IMR-90 (cell line): Measurements from ENCODE around the gene C1QTNF1. TPM values are rescaled to one million over a fixed set of nuclear protein-coding genes. Genes with fewer than 3 reads are reported as not detected.

ENCODE experiments used
- ATAC-seq: fragments of 200-7000 bp; cut with Tn5 transposase; 2 replicates; pipeline ENCODE4 v1.9.1; 2020; ENCODE audit warnings: low read depth, mild to moderate bottlenecking, moderate library complexity
- BruUV-seq: library from RNA; stranded (reverse); fragments of 400-500 nt; replicated peaks from 2 replicates; lab custom pipeline; 2021; lab: Mats Ljungman, UMichigan
- CTCF ChIA-PET: fragments of 300-600 bp; formaldehyde crosslinking; extraction: SDS; loops from one replicate; lab custom pipeline; 2021; ENCODE audit warnings: antibody characterized with exemption; lab: Yijun Ruan, JAX
- POLR2A ChIA-PET: fragments of 300-600 bp; sonication (Branson Sonifier 250); formaldehyde crosslinking; loops from one replicate; lab custom pipeline; 2022; ENCODE audit warnings: antibody characterized with exemption; ENCODE audit not compliant: unreplicated experiment; lab: Charles Lee
- DNase-seq: peaks from one replicate; pipeline ENCODE4 v3.0.0; 2013
- H2AFZ ChIP-seq: replicated peaks from 2 replicates; pipeline ENCODE3; 2013; ENCODE audit warnings: low read length, mild to moderate bottlenecking; ENCODE audit not compliant: poor library complexity
- H2AK5ac ChIP-seq: 2 replicates; pipeline ENCODE4 v1.6.1; 2013; ENCODE audit warnings: low read depth, low read length, inconsistent platforms
- H2AK9ac ChIP-seq: replicated peaks from 2 replicates; pipeline ENCODE3; 2013; ENCODE audit warnings: mild to moderate bottlenecking, low read depth, low read length, moderate library complexity; ENCODE audit not compliant: poor library complexity
- H2BK120ac ChIP-seq: 2 replicates; pipeline ENCODE4 v1.6.1; 2013; ENCODE audit warnings: low read depth, low read length, inconsistent platforms
- H2BK15ac ChIP-seq: 3 replicates; pipeline ENCODE4 v1.6.1; 2013; ENCODE audit warnings: low read depth, low read length, inconsistent platforms
- H2BK20ac ChIP-seq: 2 replicates; pipeline ENCODE4 v1.6.1; 2013; ENCODE audit warnings: low read depth, mild to moderate bottlenecking, inconsistent platforms, low read length, moderate library complexity
- H2BK5ac ChIP-seq: 2 replicates; pipeline ENCODE4 v1.6.1; 2013; ENCODE audit warnings: mild to moderate bottlenecking, low read depth, low read length, inconsistent platforms; ENCODE audit not compliant: poor library complexity, severe bottlenecking
- H3K14ac ChIP-seq: replicated peaks from 2 replicates; pipeline ENCODE4 v1.6.1; 2013; ENCODE audit warnings: low read depth, low read length, inconsistent platforms
- H3K18ac ChIP-seq: 2 replicates; pipeline ENCODE4 v1.6.1; 2013; ENCODE audit warnings: low read depth, low read length, control low read depth
- H3K23ac ChIP-seq: 2 replicates; pipeline ENCODE4 v1.6.1; 2013; ENCODE audit warnings: low read depth, low read length, inconsistent platforms
- H3K27ac ChIP-seq: 2 replicates; pipeline ENCODE4 v1.5.1; 2013; ENCODE audit warnings: mild to moderate bottlenecking, control low read depth, low read length; ENCODE audit not compliant: insufficient read depth
- H3K27me3 ChIP-seq: 2 replicates; pipeline ENCODE4 v1.6.1; 2013; ENCODE audit warnings: low read length; ENCODE audit not compliant: control insufficient read depth, insufficient read depth
- H3K36me3 ChIP-seq: 2 replicates; pipeline ENCODE4 v1.6.1; 2013; ENCODE audit warnings: low read length, mixed read lengths; ENCODE audit not compliant: control insufficient read depth, insufficient read depth
- H3K4ac ChIP-seq: 2 replicates; pipeline ENCODE4 v1.6.1; 2013; ENCODE audit warnings: low read depth, low read length, inconsistent platforms
- H3K4me1 ChIP-seq: 2 replicates; pipeline ENCODE4 v1.6.1; 2013; ENCODE audit warnings: low read length, mixed read lengths; ENCODE audit not compliant: control insufficient read depth, insufficient read depth
- H3K4me2 ChIP-seq: 2 replicates; pipeline ENCODE4 v1.6.1; 2013; ENCODE audit warnings: low read depth, mild to moderate bottlenecking, control low read depth, low read length, moderate library complexity
- H3K4me3 ChIP-seq: 2 replicates; pipeline ENCODE4 v1.5.1; 2013; ENCODE audit warnings: low read depth, mild to moderate bottlenecking, control low read depth, low read length, moderate library complexity; ENCODE audit not compliant: insufficient read depth
- H3K56ac ChIP-seq: 2 replicates; pipeline ENCODE4 v1.6.1; 2013; ENCODE audit warnings: low read length, inconsistent platforms; ENCODE audit not compliant: insufficient read depth; ENCODE audit errors: extremely low read depth
- H3K79me1 ChIP-seq, 2 experiments: 2 replicates each; pipeline ENCODE4 v1.6.1; 2013; ENCODE audit warnings: low read length in 2 of 2, inconsistent platforms in 1 of 2, low read depth in 1 of 2
- H3K9ac ChIP-seq: 2 replicates; pipeline ENCODE4 v1.6.1; 2013; ENCODE audit warnings: low read depth, low read length, control low read depth
- H3K9me1 ChIP-seq: 2 replicates; pipeline ENCODE4 v1.6.1; 2013; ENCODE audit warnings: low read length, inconsistent platforms; ENCODE audit not compliant: insufficient read depth
- H3K9me3 ChIP-seq: 2 replicates; pipeline ENCODE4 v1.6.1; 2013; ENCODE audit warnings: low read length; ENCODE audit not compliant: control insufficient read depth, insufficient read depth
- H4K20me1 ChIP-seq: 2 replicates; pipeline ENCODE4 v1.6.1; 2013; ENCODE audit warnings: low read length, inconsistent platforms; ENCODE audit not compliant: insufficient read depth
- H4K5ac ChIP-seq: 2 replicates; pipeline ENCODE4 v1.6.1; 2013; ENCODE audit warnings: mild to moderate bottlenecking, low read depth, low read length, control low read depth
- H4K8ac ChIP-seq, 2 experiments: 2 replicates each; pipeline ENCODE4 v1.6.1; 2013; ENCODE audit warnings: low read depth in 2 of 2, low read length in 2 of 2, control low read depth in 1 of 2, inconsistent platforms in 1 of 2
- H4K91ac ChIP-seq: 2 replicates; pipeline ENCODE4 v1.6.1; 2013; ENCODE audit warnings: low read depth, low read length, inconsistent platforms; ENCODE audit not compliant: insufficient read depth
- CEBPB ChIP-seq: IDR thresholded peaks from 2 replicates; pipeline ENCODE4 v1.6.1; 2012; ENCODE audit warnings: low read depth, low read length, improper control_type of control experiment
- CHD1 ChIP-seq: IDR thresholded peaks from 2 replicates; pipeline ENCODE4 v1.6.1; 2012; ENCODE audit warnings: low read depth, low read length, improper control_type of control experiment
- MAFK ChIP-seq: IDR thresholded peaks from 2 replicates; pipeline ENCODE4 v1.6.1; 2012; ENCODE audit warnings: low read depth, low read length, improper control_type of control experiment
- NFE2L2 ChIP-seq: fragments of 150-350 bp; IDR thresholded peaks from 2 replicates; pipeline ENCODE4 v1.6.1; 2016; ENCODE audit warnings: low read depth, mild to moderate bottlenecking, low read length
- RAD21 ChIP-seq: IDR thresholded peaks from 2 replicates; pipeline ENCODE4 v1.6.1; 2012; ENCODE audit warnings: low read length, improper control_type of control experiment
- RCOR1 ChIP-seq: IDR thresholded peaks from 2 replicates; pipeline ENCODE4 v1.6.1; 2012; ENCODE audit warnings: mild to moderate bottlenecking, low read length, improper control_type of control experiment; ENCODE audit not compliant: insufficient replicate concordance
- SMC3 ChIP-seq: fragments of 150-350 bp; IDR thresholded peaks from 2 replicates; pipeline ENCODE4 v1.6.1; 2016; ENCODE audit warnings: low read depth, mild to moderate bottlenecking, antibody characterized with exemption, low read length, moderate library complexity
- whole genome bisulfite sequencing, 2 experiments: methylation state at CpG; one replicate each; pipeline versions ENCODE4 v1.1.5 to v1.1.7; 2013; ENCODE audit warnings: missing lambda C conversion rate in 2 of 2; ENCODE audit not compliant: insufficient read length in 1 of 2; ENCODE audit errors: extremely low coverage in 2 of 2; 5-methylcytosine and 5-hydroxymethylcytosine counted together
- dilution Hi-C: fragments of 300-500 bp; cut with HindIII; formaldehyde crosslinking; loops from one replicate; pipeline ENCODE4 v1.14.3; 2018; ENCODE audit warnings: low sequenced_read_pairs; ENCODE audit not compliant: unreplicated experiment
- in situ Hi-C: fragments of 300-500 bp; cut with MboI; formaldehyde crosslinking; loops from 3 replicates; pipeline ENCODE4 v1.14.3; 2019; ENCODE audit warnings: low sequenced_read_pairs, inconsistent platforms, mixed read lengths
- intact Hi-C: fragments of 100-400 bp; cut with micrococcal nuclease; formaldehyde crosslinking; loops from 2 replicates; pipeline ENCODE4 v1.10.0; 2022
- polyA plus RNA-seq, 3 experiments: library from polyadenylated mRNA; depleted of rRNA; stranded (reverse); fragments of >200 nt; gene quantifications; 2 replicates each; pipeline ENCODE4 v1.2.3, GENCODE V29; 2012; ENCODE audit warnings: low replicate concordance in 1 of 3
- total RNA-seq: library from RNA; depleted of rRNA; stranded (reverse); fragments of >200 nt; gene quantifications from 2 replicates; pipeline ENCODE4 v1.2.3, GENCODE V29; 2012
- TF ChIP-seq, protein P1 (sequence below): conservative IDR thresholded peaks from 2 replicates; pipeline ENCODE4 v1.5.1; 2012; ENCODE audit warnings: mild to moderate bottlenecking, low read depth, low read length, improper control_type of control experiment
- TF ChIP-seq, protein P2 (sequence below): fragments of 150-350 bp; IDR thresholded peaks from 2 replicates; pipeline ENCODE4 v1.6.1; 2017; ENCODE audit warnings: mild to moderate bottlenecking, antibody characterized with exemption, low read length, low read depth

Gene C1QTNF1
- total and polyA plus RNA-seq, 2 of the 4 experiments (the other 2 are of a cell fraction), result 3.4 to 8.4 TPM

DNA sequence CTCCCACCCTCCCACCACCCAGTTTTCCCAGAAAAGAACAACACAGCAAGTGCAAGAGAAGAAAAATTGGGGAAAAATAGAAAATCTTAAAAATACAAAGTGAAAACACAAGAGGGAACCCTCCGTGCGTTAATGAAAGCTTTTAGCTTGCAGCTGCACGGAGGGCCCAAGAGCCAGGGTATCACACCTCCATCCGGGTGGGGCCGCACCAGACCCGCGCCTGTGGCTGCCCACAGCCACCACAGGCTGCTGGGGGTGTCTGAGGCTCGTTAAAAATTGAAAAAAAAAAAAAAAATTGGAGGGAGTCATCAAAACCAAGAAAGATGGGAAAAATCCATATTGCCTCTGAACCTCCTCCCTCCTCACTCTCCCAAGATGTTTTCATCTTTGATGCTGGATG lies 69.3 kb downstream of the C1QTNF1 start:
- H3K56ac ChIP-seq, result no peak overlapping the region
- no peak overlapping the region for H3K23ac ChIP-seq
- WGBS, 2 experiments, result 20% methylated on average over 1 of the region's 8 CpGs; no CpG with 5 or more reads in 1 of the 2 experiments
- in situ Hi-C loops, result loop anchor here (25.0 kb wide), 1 partner anchor 619 kb away; no protein-coding TSS in a partner anchor
- no peak overlapping the region for H3K14ac ChIP-seq
- no peak overlapping the region for H3K4me3 ChIP-seq
- H3K27ac ChIP-seq, result no peak overlapping the region
- no peak for DNase-seq
- H2AK5ac ChIP-seq, result no peak overlapping the region
- no peak overlapping the region for H4K91ac ChIP-seq
- H3K36me3 ChIP-seq, result no peaks in the 10 kb centered on the region
- H4K20me1 ChIP-seq, result no peaks in the 10 kb centered on the region
- ChIA-PET CTCF (no interaction called here), POLR2A (no interaction called here)
- H3K9ac ChIP-seq, result no peak overlapping the region
- no peaks in the 10 kb centered on the region for H3K4me1 ChIP-seq
- H3K4ac ChIP-seq, result no peak overlapping the region
- no TSS peak for BruUV-seq
- no peak for TF ChIP-seq NFE2L2
- TF ChIP-seq, protein P1, sequence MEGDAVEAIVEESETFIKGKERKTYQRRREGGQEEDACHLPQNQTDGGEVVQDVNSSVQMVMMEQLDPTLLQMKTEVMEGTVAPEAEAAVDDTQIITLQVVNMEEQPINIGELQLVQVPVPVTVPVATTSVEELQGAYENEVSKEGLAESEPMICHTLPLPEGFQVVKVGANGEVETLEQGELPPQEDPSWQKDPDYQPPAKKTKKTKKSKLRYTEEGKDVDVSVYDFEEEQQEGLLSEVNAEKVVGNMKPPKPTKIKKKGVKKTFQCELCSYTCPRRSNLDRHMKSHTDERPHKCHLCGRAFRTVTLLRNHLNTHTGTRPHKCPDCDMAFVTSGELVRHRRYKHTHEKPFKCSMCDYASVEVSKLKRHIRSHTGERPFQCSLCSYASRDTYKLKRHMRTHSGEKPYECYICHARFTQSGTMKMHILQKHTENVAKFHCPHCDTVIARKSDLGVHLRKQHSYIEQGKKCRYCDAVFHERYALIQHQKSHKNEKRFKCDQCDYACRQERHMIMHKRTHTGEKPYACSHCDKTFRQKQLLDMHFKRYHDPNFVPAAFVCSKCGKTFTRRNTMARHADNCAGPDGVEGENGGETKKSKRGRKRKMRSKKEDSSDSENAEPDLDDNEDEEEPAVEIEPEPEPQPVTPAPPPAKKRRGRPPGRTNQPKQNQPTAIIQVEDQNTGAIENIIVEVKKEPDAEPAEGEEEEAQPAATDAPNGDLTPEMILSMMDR, result no peak
- no peak for TF ChIP-seq RCOR1
- no peak for TF ChIP-seq CHD1
- no peak for TF ChIP-seq SMC3
- TF ChIP-seq, protein P2, sequence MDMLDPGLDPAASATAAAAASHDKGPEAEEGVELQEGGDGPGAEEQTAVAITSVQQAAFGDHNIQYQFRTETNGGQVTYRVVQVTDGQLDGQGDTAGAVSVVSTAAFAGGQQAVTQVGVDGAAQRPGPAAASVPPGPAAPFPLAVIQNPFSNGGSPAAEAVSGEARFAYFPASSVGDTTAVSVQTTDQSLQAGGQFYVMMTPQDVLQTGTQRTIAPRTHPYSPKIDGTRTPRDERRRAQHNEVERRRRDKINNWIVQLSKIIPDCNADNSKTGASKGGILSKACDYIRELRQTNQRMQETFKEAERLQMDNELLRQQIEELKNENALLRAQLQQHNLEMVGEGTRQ, result no peak
- TF ChIP-seq MAFK, result no peak
- no peak for TF ChIP-seq RAD21
- no peak for TF ChIP-seq CEBPB
- H3K9me1 ChIP-seq, result no peaks in the 10 kb centered on the region
- H2BK20ac ChIP-seq, result no peak overlapping the region
- dilution Hi-C loops, result no loop called here
- H3K4me2 ChIP-seq, result no peak overlapping the region
- ATAC-seq, result no peak
- no peak overlapping the region for H2BK5ac ChIP-seq
- no peaks in the 10 kb centered on the region for H3K9me3 ChIP-seq
- H4K8ac ChIP-seq, result no peak overlapping the region
- no peak overlapping the region for H2BK15ac ChIP-seq
- H3K18ac ChIP-seq, result no peak overlapping the region
- H2BK120ac ChIP-seq, result no peak overlapping the region
- H2AFZ ChIP-seq, result no peak overlapping the region
- H3K79me1 ChIP-seq, result no peaks in the 10 kb centered on the region
- peaks cover 37% of the 10 kb centered on the region for H3K27me3 ChIP-seq
- no peak overlapping the region for H2AK9ac ChIP-seq
- no peak overlapping the region for H4K5ac ChIP-seq
- intact Hi-C loops, result no loop called here
